ENCODE measurements around the gene SPOCK2.

- TF ChIP-seq CTCF (conservative IDR thresholded peaks at IDR 0.05; ENCODE audit: low read depth, low read length) (no peak), EZH2 (IDR thresholded peaks at IDR 0.05; ENCODE audit: borderline replicate concordance, low read depth, low read length, poor library complexity, severe bottlenecking) (no peak)
Measured at GRCh38 chr10:72106896-72107295, 18.5 kb upstream of the SPOCK2 start.
